GM19455 (cell line): ENCODE data around the gene CCDC14.
A peak's percentile ranks its signal among the peaks of the same experiment; 100 is the strongest.
"Not testable (repeated sequence)": the region's sequence is repeated elsewhere in the genome, so short reads cannot be mapped to it uniquely, and the experiment has no call there.

Source experiments
- ATAC-seq: cut with Tn5 transposase; IDR thresholded peaks from one replicate; pipeline ENCODE4 v1.9.1; 2021; ENCODE audit not compliant: unreplicated experiment

CCDC14 gene

GRCh38 chr3:123909785-123910184, 51.2 kb downstream of the CCDC14 start:
- peak; percentile 61 for ATAC-seq

DNA sequence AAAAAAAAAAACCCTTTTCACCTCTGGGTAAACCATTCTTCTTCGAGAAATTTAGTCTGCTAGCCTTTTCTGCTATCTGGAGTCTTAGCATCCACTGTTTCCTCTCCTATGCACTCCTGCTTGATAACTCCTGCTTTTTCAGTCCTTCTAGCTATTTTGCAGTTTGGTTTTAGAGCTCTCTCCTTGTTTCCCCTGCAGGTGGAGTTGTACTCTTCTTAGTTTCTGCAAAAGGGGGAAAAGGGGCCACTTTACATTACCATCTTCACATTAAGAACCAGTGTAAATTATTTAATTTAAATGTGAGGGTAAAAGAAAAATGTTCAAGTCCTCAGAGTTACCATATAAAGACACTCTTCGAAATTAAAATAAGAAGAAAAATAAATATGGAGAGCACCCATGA, 53.3 kb downstream of the CCDC14 start:
- ATAC-seq = no peak

DNA sequence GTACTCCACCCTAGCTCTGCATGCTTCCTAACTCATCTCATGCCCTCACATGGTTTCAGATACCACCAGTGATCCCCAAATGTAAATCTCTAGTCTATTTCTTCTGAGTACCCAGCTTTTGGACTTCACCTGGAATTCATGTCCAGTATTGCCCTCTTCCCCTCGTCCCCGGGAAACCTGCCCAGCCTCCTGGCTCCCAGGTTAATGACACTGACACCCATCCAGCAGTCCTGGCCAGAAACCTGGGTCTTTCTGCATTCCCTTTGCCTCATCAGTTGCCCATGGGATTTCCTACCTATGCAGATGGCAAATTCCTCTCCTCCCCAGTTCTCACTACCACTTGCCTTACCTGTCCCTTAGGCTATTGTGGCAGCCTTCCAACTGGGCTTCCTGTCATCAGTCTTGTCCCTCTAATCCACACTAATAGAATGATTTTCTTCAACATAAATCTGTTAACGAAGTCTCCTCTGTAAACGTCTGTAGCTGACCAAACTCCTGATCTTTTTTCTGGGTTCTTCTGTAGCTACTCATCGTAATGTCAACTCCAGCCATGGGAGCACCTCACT, 61.6 kb downstream of the CCDC14 start:
- no peak for ATAC-seq

GRCh38 chr3:123893012-123893411, 68.0 kb downstream of the CCDC14 start:
- no peak for ATAC-seq

DNA sequence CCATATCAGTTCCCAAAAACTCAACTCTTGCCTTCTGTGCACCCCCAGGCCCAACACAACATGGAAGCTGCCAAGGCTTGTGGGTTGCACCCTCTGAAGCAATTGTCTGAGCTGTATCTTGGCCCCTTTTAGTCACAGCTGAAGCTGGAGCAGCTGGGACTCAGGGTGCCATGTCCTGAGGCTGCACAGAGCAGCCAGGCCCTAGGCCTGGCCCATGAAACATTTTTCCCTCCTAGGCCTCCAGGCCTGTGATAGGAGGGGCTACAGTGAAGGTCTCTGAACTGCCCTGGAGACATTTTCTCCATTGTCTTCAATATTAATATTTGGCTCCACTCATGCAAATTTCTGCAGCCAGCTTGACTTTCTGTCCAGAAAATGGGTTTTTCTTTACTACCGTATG, 68.8 kb downstream of the CCDC14 start:
- ATAC-seq = no peak

DNA sequence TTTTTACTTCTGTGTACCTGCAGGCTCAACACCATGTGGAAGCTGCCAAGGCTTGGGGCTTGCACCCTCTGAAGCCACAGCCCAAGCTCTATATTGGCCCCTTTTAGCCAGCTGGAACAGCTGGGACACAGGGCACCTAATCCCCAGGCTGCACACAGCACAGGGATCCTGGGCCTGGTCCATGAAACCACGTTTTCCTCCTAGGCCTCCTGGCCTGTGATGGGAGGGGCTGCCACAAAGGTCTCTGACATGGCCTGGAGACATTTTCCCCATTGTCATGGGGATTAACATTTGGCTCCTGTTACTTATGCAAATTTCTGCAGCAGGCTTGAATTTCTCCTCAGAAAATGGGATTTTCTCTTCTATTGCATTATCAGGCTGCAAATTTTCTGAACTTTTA, 70.0 kb downstream of the CCDC14 start:
- ATAC-seq = not testable (repeated sequence)

DNA sequence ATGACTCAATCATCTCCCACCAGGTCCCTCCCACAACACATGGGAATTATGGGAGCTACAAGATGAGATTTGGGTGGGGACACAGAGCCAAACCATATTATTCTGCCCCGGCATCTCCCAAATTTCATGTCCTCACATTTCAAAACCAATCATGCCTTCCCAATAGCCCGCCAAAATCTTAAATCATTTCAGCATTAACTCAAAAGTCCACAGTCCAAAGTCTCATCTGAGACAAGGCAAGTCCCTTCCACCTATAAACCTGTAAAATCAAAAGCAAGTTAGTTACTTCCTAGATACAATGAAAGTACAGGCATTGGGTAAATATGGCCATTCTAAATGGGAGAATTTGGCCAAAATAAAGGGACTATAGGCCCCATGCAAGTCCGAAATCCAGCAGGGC, 70.9 kb downstream of the CCDC14 start:
- not testable (repeated sequence) for ATAC-seq

GRCh38 chr3:123884993-123885392, 76.0 kb downstream of the CCDC14 start:
- no peak for ATAC-seq

- no peak for ATAC-seq
These were observed 76.7 kb downstream of the CCDC14 start, which contains the start of gene MYLK for GRCh38 chr3:123884203-123884831. Gene MYLK (minus strand): TSS chr3:123884332. CDS start chr3:123793841, 90,491 bp downstream.

DNA sequence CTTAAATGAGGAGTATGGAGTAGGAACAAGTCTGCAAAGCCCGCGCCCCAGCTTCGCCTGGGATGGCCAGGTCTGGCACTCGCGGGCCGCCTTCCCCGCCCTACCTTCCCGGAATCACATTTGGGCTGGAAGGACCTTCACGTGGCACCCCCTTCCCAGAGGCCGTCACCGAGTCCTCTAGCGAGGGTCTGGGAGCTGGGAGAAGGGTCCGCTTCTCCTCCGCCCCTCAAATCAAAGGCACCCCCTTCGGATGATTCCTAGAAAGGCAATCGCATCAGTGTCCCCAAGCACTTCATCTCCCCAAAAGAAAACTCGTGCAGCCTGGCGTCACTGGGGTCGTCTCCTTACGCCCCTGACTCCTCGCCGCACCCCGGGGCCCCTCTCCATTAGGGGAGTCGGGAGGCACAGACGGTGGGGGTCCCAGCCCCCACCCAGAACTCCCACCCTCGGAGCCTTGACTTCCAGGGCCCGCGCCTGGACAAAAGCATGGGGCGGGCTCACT, 77.3 kb downstream of the CCDC14 start:
- ATAC-seq = no peak

DNA sequence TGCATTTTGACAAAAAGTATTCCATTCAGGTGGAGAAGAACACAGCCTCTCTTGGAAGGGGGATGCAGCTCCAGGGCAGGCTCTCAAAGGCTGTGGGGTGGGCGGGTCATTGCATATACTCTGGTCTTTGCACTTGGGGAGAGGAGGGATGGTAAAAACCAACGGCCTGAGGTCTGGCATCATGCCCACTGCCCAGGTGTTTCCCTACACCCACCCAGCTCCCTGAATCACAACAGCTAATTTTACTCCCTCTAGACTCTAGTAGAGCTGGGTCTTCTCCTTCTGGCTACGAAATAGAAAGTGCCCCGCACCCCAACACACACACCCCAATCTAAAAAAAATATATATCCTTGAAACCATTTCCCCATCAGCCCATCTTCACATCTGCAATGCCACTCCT, 77.9 kb downstream of the CCDC14 start:
- ATAC-seq = no peak

- ATAC-seq = no peak
These were observed 79.3 kb downstream of the CCDC14 start for GRCh38 chr3:123881771-123882170.

DNA sequence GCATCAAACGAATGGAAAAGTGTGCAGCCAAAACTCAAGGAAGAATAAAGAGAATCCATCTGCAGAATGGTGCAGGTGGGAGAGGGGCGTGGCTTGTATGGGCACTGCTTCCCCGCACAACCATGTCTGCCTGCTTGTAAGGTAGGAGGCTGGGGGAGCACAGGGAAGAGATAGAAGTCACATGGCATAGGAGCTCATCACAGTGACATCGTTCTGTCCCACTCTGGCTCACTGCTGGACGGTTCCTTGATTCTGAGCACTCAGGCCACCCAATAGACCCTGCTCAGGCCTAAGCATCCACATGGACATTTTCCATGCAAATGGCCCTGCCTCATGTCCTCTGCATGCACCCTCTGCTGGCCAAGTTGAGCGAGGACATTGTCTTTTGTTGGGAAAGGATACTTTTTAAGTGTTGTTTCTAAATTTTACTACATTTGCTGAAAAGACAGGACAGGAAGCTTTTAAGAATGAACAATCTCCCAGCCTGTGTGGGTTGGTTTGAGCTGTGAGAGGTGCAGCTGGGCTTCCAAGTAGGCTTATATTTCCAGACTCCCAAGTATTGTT, 79.9 kb downstream of the CCDC14 start:
- no peak for ATAC-seq

DNA sequence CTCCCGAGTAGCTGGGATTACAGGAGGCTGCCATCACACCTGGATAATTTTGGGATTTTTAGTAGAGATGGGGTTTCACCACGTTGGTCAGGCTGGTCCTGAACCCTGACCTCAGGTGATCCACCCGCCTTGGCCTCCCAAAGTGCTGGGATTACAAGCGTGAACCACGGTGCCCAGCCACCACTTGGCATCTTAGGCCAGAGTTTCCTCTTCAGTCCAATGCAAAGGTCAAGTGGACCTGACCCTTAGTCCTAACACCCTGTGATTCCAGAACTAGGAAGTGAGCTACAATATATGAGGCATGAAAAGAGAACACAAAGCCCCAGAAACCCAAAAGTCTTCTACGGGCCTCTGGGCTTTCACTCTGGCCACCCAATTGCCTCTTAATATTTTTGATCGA, 82.2 kb downstream of the CCDC14 start:
- no peak for ATAC-seq

GRCh38 chr3:123877965-123878364, 83.1 kb downstream of the CCDC14 start:
- ATAC-seq = no peak

- no peak for ATAC-seq
These were observed 83.6 kb downstream of the CCDC14 start for GRCh38 chr3:123877466-123877865.

DNA sequence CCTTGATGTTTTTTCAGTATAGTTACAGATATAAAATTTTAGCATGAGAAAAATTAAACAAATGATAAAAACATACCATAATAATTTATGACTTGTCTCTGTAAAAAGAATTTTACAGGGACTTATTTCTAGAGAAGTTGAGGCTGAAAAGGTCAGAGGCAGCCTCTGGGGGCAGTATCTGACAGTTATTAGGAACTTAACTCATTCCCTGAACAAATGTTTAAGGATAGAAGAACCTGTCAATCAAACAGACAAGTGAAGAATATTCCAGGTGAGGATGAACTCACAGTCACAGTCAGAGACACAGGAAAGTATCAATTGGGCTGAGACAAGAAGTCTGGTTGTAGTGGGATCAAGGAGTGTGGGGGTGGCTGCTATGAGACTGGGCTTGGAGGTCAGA, 84.2 kb downstream of the CCDC14 start:
- ATAC-seq = no peak

- no peak for ATAC-seq
These were observed 88.4 kb downstream of the CCDC14 start for GRCh38 chr3:123872621-123873020.

- ATAC-seq = no peak
These were observed 89.1 kb downstream of the CCDC14 start for GRCh38 chr3:123871946-123872345.

DNA sequence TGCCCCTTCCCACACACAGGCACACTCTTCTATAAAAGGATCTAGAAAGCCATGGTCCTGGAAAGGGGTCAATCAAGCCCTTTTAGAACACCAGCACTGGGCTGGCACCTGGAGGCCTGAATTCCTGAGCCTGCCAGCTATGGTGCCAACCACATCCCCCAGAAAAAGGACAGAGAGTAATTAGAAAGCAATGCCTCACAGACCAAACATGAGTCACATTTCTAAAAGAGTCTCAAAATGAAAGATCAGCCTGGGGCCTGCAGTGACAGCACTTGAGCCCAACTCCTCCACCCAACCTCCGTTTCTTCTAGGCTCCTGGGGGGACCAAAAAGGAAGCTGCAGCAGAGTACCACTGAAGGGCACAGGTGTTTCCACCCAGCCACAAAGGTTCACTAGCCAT, 91.0 kb downstream of the CCDC14 start:
- ATAC-seq = no peak

GRCh38 chr3:123869165-123869564, 91.9 kb downstream of the CCDC14 start:
- no peak for ATAC-seq

DNA sequence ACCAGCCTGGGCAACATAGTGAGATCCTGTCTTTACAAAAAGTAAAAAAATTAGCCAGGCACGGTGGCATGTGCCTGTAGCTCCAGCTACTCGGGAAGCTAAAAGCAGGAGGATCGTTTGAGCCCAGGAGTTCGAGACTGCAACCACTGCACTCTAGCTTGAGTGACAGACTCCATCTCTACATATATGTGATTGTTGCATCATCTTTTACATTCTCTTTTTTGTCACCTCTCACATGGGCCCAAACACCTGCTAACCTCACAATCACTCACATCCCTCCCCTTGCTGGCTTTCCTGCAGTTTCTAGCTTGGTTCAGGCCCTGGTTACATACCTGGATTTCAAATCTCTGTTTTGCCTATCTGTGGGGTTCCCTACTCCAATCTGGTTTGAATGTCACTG, 96.3 kb downstream of the CCDC14 start:
- no peak for ATAC-seq
